Liver (tissue), 3 donors: Measurements from ENCODE around the gene PARD3B.

Source experiments
- FOXA1 ChIP-seq: IDR thresholded peaks from 2 replicates; pipeline ENCODE4 v1.6.1; 2016; ENCODE audit warnings: antibody characterized with exemption
- GABPA ChIP-seq, 2 donors: IDR thresholded peaks in 1 of 2; conservative IDR thresholded peaks in 1 of 2; 2 replicates each; pipeline ENCODE4 v1.6.1; 2016; ENCODE audit warnings: antibody characterized with exemption in 2 of 2, mild to moderate bottlenecking in 1 of 2, moderate library complexity in 1 of 2
- JUND ChIP-seq, 2 donors: IDR thresholded peaks; 2 replicates each; pipeline ENCODE4 v1.6.1; 2016; ENCODE audit warnings: antibody characterized with exemption in 2 of 2
- RAD21 ChIP-seq, 2 donors: IDR thresholded peaks; 2 replicates each; pipeline ENCODE4 v1.6.1; 2016; ENCODE audit warnings: antibody characterized with exemption in 2 of 2, mild to moderate bottlenecking in 2 of 2
- REST ChIP-seq: IDR thresholded peaks from 2 replicates; pipeline ENCODE4 v1.6.1; 2016; ENCODE audit warnings: antibody characterized with exemption, mild to moderate bottlenecking
- SP1 ChIP-seq: IDR thresholded peaks from 2 replicates; pipeline ENCODE4 v1.6.1; 2018; ENCODE audit warnings: antibody characterized with exemption, mild to moderate bottlenecking
- TAF1 ChIP-seq: conservative IDR thresholded peaks from 2 replicates; pipeline ENCODE4 v1.6.1; 2016; ENCODE audit warnings: antibody characterized with exemption, mild to moderate bottlenecking
- YY1 ChIP-seq: IDR thresholded peaks from 2 replicates; pipeline ENCODE4 v1.6.1; 2016; ENCODE audit warnings: antibody characterized with exemption, mild to moderate bottlenecking
- ZBTB33 ChIP-seq: IDR thresholded peaks from 2 replicates; pipeline ENCODE4 v1.6.1; 2016; ENCODE audit warnings: antibody characterized with exemption
- TF ChIP-seq, protein P1 (sequence below): fragments of 150-350 bp; IDR thresholded peaks from 2 replicates; pipeline ENCODE4 v1.5.1; 2017; ENCODE audit warnings: improper control_type of control experiment, low read depth, low read length; ENCODE audit not compliant: missing input control
- TF ChIP-seq, protein P2 (sequence below): IDR thresholded peaks from 2 replicates; pipeline ENCODE4 v1.6.1; 2016; ENCODE audit warnings: antibody characterized with exemption
- donor health status: healthy.
- donor health status: healthy.

DNA sequence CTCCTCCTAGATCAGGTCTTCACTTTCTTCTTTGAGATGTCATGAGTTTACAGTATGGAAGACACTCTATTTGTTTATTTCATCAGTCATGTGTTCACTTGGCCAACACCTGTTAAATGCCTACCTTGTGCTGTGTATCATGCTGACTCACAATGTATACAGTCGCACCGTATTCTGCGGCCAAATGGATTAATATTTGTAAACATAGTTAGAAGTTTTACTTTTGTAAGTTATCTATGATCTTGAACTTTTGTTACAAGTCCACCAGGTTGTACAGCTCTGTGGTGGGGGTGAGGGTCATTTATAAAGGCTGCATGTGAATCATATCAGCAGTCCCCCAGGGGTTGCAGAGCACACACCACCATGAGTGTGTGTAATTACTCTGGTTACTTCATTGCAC is 728.4 kb downstream of the PARD3B start:
- TF ChIP-seq, protein P1, sequence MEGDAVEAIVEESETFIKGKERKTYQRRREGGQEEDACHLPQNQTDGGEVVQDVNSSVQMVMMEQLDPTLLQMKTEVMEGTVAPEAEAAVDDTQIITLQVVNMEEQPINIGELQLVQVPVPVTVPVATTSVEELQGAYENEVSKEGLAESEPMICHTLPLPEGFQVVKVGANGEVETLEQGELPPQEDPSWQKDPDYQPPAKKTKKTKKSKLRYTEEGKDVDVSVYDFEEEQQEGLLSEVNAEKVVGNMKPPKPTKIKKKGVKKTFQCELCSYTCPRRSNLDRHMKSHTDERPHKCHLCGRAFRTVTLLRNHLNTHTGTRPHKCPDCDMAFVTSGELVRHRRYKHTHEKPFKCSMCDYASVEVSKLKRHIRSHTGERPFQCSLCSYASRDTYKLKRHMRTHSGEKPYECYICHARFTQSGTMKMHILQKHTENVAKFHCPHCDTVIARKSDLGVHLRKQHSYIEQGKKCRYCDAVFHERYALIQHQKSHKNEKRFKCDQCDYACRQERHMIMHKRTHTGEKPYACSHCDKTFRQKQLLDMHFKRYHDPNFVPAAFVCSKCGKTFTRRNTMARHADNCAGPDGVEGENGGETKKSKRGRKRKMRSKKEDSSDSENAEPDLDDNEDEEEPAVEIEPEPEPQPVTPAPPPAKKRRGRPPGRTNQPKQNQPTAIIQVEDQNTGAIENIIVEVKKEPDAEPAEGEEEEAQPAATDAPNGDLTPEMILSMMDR = no peak
- TF ChIP-seq GABPA (IDR thresholded peaks at IDR 0.05 in 1 of 2, conservative IDR thresholded peaks at IDR 0.05 in 1 of 2) (no peak), RAD21 (IDR thresholded peaks at IDR 0.05) (no peak), YY1 (no peak), REST (no peak), FOXA1 (no peak), JUND (IDR thresholded peaks at IDR 0.05) (no peak), SP1 (no peak), TAF1 (no peak), ZBTB33 (no peak)
- TF ChIP-seq, protein P2, sequence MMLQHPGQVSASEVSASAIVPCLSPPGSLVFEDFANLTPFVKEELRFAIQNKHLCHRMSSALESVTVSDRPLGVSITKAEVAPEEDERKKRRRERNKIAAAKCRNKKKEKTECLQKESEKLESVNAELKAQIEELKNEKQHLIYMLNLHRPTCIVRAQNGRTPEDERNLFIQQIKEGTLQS = no peak
